HL-60/S4 treated with retinoic acid at 250 ng/mL for 4 days and 3 days (cell line): ENCODE results near the gene NKPD1.

ENCODE experiments used
- in situ Hi-C: fragments of 300-500 bp; cut with MboI; formaldehyde crosslinking; loops from 2 replicates; pipeline ENCODE4 v1.7.0; 2022; ENCODE audit warnings: low sequenced_read_pairs

The NKPD1 gene

GRCh38 chr19:45141203-45141900 is 19.4 kb downstream of the NKPD1 start:
- in situ Hi-C loops = no loop called here

GRCh38 chr19:45140533-45140932 is 20.2 kb downstream of the NKPD1 start:
- in situ Hi-C loops = no loop called here

GRCh38 chr19:45140144-45140503 is 20.7 kb downstream of the NKPD1 start:
- in situ Hi-C loops = no loop called here

GRCh38 chr19:45139286-45140143 is 21.3 kb downstream of the NKPD1 start:
- in situ Hi-C loops = no loop called here

- in situ Hi-C loops = no loop called here
Measured at GRCh38 chr19:45138303-45138751, 22.5 kb downstream of the NKPD1 start.

DNA sequence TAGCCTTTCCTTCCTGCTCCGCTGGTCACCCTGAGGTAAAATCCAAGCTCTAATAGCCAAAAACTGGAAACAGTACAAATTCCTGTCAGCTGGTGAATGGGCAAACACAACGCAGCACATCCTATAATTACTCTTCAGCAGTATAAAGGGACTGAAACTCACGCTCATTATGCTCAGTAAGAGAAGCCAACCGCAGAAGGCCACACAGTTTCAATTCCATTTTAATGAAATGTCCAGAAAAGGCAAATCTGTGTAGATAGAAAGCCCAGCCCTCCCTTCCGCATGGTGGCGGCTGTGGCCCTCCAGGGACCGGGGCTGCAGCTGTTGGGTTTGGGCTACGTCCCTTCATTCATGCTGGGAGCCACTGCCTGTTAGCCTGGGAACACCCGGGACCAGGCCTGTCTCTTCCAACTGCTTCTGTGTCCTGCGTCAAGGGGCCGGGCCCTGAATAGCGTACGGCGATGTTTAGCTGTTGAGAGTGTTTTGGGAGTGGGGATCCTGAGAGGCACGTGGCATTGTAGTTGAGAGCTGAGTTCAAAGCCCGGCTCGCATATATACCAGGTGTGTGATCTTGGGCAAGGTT is 23.5 kb downstream of the NKPD1 start:
- in situ Hi-C loops = no loop called here

DNA sequence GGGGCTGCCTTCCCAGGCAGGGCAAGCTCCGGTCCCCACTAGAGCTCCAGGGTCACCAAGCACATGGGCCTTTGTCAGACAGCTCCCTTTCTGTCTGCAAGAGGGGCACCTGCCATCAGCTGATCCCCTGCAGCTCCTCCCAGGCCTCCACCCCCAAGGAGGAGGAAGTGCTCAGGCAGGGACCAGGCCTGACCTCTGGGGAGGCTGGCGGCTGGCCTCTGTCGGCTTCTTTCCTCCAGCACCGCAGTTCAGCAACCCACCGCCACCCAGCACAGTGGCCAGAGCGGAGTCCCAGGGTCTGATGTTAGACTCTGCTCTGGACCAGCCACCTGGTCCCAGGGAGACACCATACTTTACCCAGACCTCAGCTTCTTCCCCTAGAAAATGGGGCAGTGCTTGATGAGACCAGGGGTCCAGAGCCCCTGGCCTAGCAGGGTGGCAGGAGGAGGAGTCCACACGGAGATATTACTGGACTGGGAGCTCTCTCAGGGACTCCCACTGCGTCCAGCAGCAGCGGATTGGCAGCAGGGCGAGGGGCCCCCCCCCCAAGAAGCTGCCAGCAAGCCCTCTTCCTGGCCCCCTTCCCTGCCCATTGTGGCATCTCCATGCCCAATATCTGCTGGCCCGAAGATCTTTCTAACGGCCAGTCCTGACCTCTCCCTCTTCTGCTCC is 24.1 kb downstream of the NKPD1 start:
- in situ Hi-C loops = no loop called here

DNA sequence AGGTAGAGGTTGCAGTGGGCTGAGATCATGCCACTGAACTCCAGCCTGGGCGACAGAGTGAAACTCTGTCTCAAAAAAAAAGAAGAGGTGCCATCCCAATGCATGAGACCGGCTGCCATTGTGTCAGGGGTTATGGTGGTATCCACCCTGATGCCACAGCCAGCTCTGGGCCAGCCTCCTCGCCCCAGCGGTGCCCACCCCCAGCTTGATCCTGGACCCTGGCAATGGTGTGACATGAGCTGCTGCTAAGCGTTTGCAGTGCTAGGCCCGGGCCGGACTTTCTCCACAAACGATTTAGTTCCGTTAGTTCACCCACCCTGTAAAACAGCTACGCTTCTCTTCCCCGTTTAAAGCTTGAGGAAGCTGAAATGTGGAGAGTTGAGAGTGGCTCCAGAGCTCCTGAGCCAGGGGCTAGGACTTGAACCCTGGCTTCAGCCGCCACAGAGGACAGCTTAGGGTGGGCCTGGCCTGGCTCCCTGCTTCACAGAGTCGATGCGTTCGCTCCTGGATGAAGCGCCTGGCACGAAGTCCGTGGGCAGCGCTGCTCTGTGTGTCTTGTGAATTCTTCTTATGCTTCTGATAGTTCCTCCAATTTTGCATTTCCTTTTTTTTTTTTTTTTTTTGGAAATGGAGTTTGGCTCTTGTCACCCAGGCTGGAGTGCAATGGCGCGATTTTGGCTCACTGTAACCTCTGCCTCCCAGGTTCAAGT is 25.5 kb downstream of the NKPD1 start:
- in situ Hi-C loops = no loop called here

- in situ Hi-C loops = no loop called here
Measured at GRCh38 chr19:45133661-45134060, 27.1 kb downstream of the NKPD1 start.

DNA sequence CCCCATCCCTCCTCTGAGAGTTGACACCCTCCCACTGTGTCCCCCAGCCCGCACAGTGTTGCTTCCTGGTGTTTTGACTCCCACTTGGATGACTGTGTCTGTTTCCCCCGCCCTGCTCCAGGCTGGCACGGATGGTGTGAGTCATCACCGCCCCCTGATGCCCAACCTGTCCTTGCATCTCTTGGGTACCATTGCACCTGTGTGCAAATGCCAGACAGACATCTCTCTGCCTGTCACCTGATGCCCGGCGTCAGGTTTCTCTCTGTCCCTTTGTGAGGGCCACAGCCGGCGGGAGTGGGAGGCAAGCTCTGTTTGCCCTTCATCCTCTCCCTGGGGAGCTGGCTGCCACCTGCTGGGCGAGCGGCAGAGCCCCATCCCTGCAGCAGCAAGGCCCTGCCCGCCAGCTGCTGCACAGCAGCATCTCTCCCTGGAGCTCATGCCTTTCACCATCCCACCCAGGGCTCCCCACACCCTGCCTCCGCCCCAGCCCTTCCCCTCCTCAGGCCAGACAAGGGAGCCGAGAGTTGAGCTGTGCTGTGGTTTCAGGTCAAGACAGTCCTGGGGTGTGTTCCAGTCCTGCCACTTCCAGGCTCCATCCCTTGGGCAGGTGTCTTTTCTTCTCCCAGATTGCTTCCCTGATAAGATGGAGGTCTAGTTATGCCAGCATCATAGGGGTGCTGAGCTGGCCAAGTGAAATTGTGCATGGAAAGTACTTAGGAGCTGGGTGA is 29.7 kb downstream of the NKPD1 start:
- in situ Hi-C loops = no loop called here

- in situ Hi-C loops = no loop called here
Measured at GRCh38 chr19:45130236-45130635, 30.5 kb downstream of the NKPD1 start.

DNA sequence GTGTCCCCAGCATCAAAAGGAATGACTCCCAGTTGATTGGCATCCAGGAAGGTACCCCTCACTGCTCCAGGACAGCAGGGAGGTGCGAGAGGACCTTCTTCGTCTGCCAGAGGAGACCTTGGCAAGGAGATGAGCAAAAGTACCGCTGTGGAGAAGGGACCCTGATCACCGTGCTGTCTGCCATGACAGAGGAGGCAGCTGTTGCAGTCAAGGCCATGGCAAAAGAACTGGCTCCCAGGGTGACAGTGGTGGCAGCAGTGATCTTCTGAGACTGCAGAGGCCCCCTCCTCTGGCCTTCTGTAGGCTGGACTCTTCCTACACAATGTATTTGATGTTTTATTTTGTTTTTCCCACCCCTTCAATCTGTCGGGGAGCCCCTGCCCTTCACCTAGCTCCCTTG is 32.0 kb downstream of the NKPD1 start:
- in situ Hi-C loops = no loop called here

- in situ Hi-C loops = no loop called here
Measured at GRCh38 chr19:45128146-45128545, 32.6 kb downstream of the NKPD1 start.

- in situ Hi-C loops = no loop called here
Measured at GRCh38 chr19:45126654-45127053, 34.1 kb downstream of the NKPD1 start.

GRCh38 chr19:45125975-45126493 is 34.7 kb downstream of the NKPD1 start:
- in situ Hi-C loops = no loop called here

GRCh38 chr19:45125360-45125759 is 35.4 kb downstream of the NKPD1 start:
- in situ Hi-C loops = no loop called here

- in situ Hi-C loops = no loop called here
Measured at GRCh38 chr19:45124021-45124420, 36.8 kb downstream of the NKPD1 start.

DNA sequence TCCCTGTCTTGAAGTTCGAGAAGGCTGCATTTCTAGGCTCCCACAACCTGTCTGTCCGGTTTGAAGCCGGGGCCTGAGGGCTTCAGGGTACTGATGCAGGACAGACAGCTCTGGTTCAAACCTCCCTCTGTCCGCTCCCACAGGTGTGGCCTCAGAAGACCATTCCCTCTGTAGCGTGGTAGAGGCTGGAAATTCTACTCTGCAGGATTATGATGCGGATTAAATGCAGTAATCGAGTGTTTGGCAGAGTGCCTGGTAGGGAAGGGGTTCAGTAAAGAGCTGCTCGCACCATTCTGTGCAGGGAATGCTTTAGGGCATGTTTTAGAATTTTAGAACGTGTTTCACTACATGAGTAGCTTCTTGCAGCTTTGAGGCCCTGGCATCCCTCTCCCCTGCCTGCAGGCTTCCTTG is 37.3 kb downstream of the NKPD1 start:
- in situ Hi-C loops = no loop called here

GRCh38 chr19:45122832-45123231 is 38.0 kb downstream of the NKPD1 start:
- in situ Hi-C loops = no loop called here

DNA sequence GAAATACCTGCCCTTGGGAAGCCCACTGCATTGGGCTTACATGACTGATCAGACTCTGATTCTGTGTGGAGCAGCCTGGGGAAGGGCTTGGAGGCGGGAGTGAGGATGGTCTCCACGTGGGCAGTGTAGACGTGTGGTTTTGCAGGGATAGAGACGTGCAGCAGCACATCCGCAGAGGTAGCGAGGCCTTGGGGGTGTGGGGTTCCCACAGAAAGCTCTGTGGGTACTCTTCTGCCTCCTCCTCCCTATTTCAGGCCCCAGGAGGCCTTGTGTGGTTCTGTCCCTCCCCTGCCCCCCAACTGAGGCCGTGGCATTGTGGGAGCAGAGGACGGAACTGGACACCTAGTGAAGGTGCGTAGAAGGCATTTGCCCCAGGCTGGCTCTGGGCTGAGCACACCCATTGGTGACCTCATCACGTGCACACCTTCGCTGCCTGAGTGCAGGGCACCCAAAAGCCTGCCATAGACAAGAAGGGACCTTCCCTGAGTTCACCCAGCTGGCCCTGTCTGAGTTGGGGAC is 38.9 kb downstream of the NKPD1 start:
- in situ Hi-C loops = no loop called here
